Thyroid gland (tissue), 4 donors: ENCODE results near the gene OPN1MW2.
"Not testable (repeated sequence)": the region's sequence is repeated elsewhere in the genome, so short reads cannot be mapped to it uniquely, and the experiment has no call there.

Source experiments
- CTCF ChIP-seq, 6 experiments: fragments of 200-600 bp in 3 of 6; fragments of 450-650 bp in 3 of 6; sonication (generic) in 3 of 6; IDR thresholded peaks; one replicate each; pipeline ENCODE4 v1.5.1; 2016 to 2019; ENCODE audit warnings: antibody characterized with exemption in 6 of 6, mild to moderate bottlenecking in 2 of 6, inconsistent platforms in 1 of 6, moderate library complexity in 1 of 6
- POLR2A ChIP-seq, 2 donors: fragments of 450-650 bp; IDR thresholded peaks; one replicate each; pipeline ENCODE4 v1.6.1; 2017; ENCODE audit warnings: antibody characterized with exemption in 2 of 2, mild to moderate bottlenecking in 2 of 2, moderate library complexity in 1 of 2

GRCh38 chrX:154247377-154248045, 28.0 kb downstream of the OPN1MW2 start:
- TF ChIP-seq POLR2A, CTCF (IDR thresholded peaks at IDR 0.05): not testable (repeated sequence)
